Measurements from ENCODE around the gene MPZL1.

DNA sequence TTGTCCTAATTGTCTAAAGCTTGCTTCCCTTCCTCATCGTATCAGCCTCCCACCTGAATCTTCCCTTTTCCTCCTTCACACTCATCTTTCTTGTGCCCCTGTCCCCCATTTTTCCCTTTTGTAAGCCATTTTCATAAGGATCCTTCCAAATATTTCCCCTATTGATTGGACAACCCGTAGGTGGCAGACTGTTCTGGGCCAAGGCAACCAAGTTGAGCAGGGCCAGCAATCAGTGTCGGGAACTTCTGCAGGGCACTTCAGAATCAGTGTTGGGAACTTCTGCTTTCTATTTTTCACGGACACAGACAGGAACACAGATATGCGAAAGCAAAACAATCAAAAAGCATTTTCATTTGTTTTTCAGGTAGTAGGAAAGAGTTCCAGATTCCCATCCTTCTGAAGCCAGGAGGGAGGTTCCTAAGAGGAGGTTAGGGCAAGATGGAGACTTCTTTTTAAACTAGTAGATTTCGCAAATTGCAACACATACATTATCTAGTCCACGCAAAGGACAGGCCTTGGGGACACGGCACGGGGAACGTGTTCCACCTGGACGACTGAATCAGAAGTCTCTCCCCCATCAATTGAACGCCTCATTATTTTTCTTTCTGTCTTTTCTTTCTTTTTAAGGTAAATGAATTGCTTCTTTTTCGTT lies 691 bp upstream of the MPZL1 start:
- TF ChIP-seq, protein P1, sequence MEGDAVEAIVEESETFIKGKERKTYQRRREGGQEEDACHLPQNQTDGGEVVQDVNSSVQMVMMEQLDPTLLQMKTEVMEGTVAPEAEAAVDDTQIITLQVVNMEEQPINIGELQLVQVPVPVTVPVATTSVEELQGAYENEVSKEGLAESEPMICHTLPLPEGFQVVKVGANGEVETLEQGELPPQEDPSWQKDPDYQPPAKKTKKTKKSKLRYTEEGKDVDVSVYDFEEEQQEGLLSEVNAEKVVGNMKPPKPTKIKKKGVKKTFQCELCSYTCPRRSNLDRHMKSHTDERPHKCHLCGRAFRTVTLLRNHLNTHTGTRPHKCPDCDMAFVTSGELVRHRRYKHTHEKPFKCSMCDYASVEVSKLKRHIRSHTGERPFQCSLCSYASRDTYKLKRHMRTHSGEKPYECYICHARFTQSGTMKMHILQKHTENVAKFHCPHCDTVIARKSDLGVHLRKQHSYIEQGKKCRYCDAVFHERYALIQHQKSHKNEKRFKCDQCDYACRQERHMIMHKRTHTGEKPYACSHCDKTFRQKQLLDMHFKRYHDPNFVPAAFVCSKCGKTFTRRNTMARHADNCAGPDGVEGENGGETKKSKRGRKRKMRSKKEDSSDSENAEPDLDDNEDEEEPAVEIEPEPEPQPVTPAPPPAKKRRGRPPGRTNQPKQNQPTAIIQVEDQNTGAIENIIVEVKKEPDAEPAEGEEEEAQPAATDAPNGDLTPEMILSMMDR (IDR thresholded peaks at IDR 0.05) = peak; percentile 60
- TF ChIP-seq EHMT2 (IDR thresholded peaks at IDR 0.05; ENCODE audit: low read depth) = no peak
- no peak for TF ChIP-seq HDAC2 (IDR thresholded peaks at IDR 0.05)
- TF ChIP-seq KDM1A (IDR thresholded peaks at IDR 0.05; ENCODE audit: low read depth) = no peak
- TF ChIP-seq NFE2L2 (conservative IDR thresholded peaks at IDR 0.05; ENCODE audit: low read length) = no peak
- peak; percentile 46 for TF ChIP-seq SMC3 (IDR thresholded peaks at IDR 0.05)
- TF ChIP-seq HES2 (IDR thresholded peaks at IDR 0.05) = no peak
- TF ChIP-seq, protein P2, sequence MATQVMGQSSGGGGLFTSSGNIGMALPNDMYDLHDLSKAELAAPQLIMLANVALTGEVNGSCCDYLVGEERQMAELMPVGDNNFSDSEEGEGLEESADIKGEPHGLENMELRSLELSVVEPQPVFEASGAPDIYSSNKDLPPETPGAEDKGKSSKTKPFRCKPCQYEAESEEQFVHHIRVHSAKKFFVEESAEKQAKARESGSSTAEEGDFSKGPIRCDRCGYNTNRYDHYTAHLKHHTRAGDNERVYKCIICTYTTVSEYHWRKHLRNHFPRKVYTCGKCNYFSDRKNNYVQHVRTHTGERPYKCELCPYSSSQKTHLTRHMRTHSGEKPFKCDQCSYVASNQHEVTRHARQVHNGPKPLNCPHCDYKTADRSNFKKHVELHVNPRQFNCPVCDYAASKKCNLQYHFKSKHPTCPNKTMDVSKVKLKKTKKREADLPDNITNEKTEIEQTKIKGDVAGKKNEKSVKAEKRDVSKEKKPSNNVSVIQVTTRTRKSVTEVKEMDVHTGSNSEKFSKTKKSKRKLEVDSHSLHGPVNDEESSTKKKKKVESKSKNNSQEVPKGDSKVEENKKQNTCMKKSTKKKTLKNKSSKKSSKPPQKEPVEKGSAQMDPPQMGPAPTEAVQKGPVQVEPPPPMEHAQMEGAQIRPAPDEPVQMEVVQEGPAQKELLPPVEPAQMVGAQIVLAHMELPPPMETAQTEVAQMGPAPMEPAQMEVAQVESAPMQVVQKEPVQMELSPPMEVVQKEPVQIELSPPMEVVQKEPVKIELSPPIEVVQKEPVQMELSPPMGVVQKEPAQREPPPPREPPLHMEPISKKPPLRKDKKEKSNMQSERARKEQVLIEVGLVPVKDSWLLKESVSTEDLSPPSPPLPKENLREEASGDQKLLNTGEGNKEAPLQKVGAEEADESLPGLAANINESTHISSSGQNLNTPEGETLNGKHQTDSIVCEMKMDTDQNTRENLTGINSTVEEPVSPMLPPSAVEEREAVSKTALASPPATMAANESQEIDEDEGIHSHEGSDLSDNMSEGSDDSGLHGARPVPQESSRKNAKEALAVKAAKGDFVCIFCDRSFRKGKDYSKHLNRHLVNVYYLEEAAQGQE (IDR thresholded peaks at IDR 0.05) = no peak
- no peak for TF ChIP-seq EP300 (IDR thresholded peaks at IDR 0.05)
- TF ChIP-seq CHD4 (IDR thresholded peaks at IDR 0.05; ENCODE audit: borderline replicate concordance) = no peak
- no peak for TF ChIP-seq CHD2 (IDR thresholded peaks at IDR 0.05; ENCODE audit: low read length, partially characterized antibody)
- TF ChIP-seq, protein P3, sequence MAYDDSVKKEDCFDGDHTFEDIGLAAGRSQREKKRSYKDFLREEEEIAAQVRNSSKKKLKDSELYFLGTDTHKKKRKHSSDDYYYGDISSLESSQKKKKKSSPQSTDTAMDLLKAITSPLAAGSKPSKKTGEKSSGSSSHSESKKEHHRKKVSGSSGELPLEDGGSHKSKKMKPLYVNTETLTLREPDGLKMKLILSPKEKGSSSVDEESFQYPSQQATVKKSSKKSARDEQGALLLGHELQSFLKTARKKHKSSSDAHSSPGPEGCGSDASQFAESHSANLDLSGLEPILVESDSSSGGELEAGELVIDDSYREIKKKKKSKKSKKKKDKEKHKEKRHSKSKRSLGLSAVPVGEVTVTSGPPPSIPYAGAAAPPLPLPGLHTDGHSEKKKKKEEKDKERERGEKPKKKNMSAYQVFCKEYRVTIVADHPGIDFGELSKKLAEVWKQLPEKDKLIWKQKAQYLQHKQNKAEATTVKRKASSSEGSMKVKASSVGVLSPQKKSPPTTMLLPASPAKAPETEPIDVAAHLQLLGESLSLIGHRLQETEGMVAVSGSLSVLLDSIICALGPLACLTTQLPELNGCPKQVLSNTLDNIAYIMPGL (CRISPR knock-in tag; IDR thresholded peaks at IDR 0.05; ENCODE audit: borderline replicate concordance) = no peak

Measured in A549 (cell line).